Spleen (tissue), 11 donors: ENCODE results near the gene FBXL13. TPM values are rescaled to one million over a fixed set of nuclear protein-coding genes. Genes with fewer than 3 reads are reported as not detected.
A peak's percentile ranks its signal among the peaks of the same experiment; 100 is the strongest.

Experiments
- DNase-seq: peaks from one replicate; pipeline ENCODE4 v3.0.0-alpha.2; 2020
- H3K27ac ChIP-seq, 8 donors: fragments of 200-600 bp; sonication (generic) in 7 of 8; 1 replicate in 4 of 8; 2 replicates in 4 of 8; pipeline versions ENCODE4 v1.5.0 to v1.8.0; 2016 to 2021; ENCODE audit warnings: inconsistent platforms in 4 of 8, mild to moderate bottlenecking in 4 of 8, moderate library complexity in 1 of 8
- H3K27me3 ChIP-seq, 7 donors: fragments of 200-600 bp; sonication (generic) in 6 of 7; replicated peaks in 1 of 7; 1 replicate in 4 of 7; 2 replicates in 3 of 7; pipeline versions ENCODE4 v1.5.0 to v1.8.0; 2016 to 2021; ENCODE audit warnings: inconsistent platforms in 3 of 7, mild to moderate bottlenecking in 1 of 7
- H3K36me3 ChIP-seq, 6 donors: fragments of 200-600 bp; sonication (generic) in 5 of 6; 1 replicate in 4 of 6; 2 replicates in 2 of 6; pipeline versions ENCODE4 v1.5.0 to v1.8.0; 2016 to 2021; ENCODE audit warnings: inconsistent platforms in 2 of 6
- H3K4me1 ChIP-seq, 6 donors: fragments of 200-600 bp; sonication (generic) in 5 of 6; 1 replicate in 3 of 6; 2 replicates in 3 of 6; pipeline versions ENCODE4 v1.5.0 to v1.8.0; 2016 to 2021; ENCODE audit warnings: inconsistent platforms in 3 of 6
- H3K4me3 ChIP-seq, 8 donors: fragments of 200-600 bp; sonication (generic) in 7 of 8; 1 replicate in 4 of 8; 2 replicates in 4 of 8; pipeline versions ENCODE4 v1.5.0 to v1.8.0; 2016 to 2021; ENCODE audit warnings: inconsistent platforms in 4 of 8, mild to moderate bottlenecking in 4 of 8, moderate library complexity in 2 of 8
- H3K9me3 ChIP-seq, 8 donors: fragments of 200-600 bp; sonication (generic) in 7 of 8; 1 replicate in 4 of 8; 2 replicates in 4 of 8; pipeline versions ENCODE4 v1.5.0 to v1.8.0; 2016 to 2021; ENCODE audit warnings: inconsistent platforms in 4 of 8
- CTCF ChIP-seq, 11 experiments: fragments of 200-600 bp in 7 of 11; fragments of 450-650 bp in 4 of 11; sonication (generic) in 4 of 11; IDR thresholded peaks in 8 of 11; conservative IDR thresholded peaks in 3 of 11; 1 replicate in 7 of 11; 2 replicates in 4 of 11; pipeline versions ENCODE4 v1.4.0 to v1.8.0; 2016 to 2021; ENCODE audit warnings: antibody characterized with exemption in 11 of 11, inconsistent platforms in 4 of 11, mild to moderate bottlenecking in 1 of 11
- POLR2A ChIP-seq, 3 donors: fragments of 450-650 bp; IDR thresholded peaks; one replicate each; pipeline ENCODE4 v1.5.1; 2017; ENCODE audit warnings: antibody characterized with exemption in 3 of 3, mild to moderate bottlenecking in 1 of 3
- POLR2AphosphoS5 ChIP-seq, 3 donors: sonication (generic); formaldehyde crosslinking; IDR thresholded peaks; one replicate each; pipeline ENCODE4 v1.5.1; 2017; ENCODE audit warnings: antibody characterized with exemption in 3 of 3
- WGBS, 5 donors: extraction: QIAGEN DNeasy Blood & Tissue Kit in 3 of 5; methylation state at CpG; one replicate each; pipeline versions ENCODE4 v1.1.5 to v1.1.7; 2013 to 2018; 5-methylcytosine and 5-hydroxymethylcytosine counted together
- intact Hi-C: fragments of 100-400 bp; cut with DNase I; formaldehyde crosslinking; loops from one replicate; pipeline ENCODE4 v1.15.0; 2023; ENCODE audit warnings: low total_unique reads
- polyA plus RNA-seq, 3 donors: library from polyadenylated mRNA; stranded (reverse); fragments of 200-250 nt; gene quantifications; one replicate each; pipeline ENCODE4 v1.2.1, GENCODE V29; 2013
- total RNA-seq, 7 donors: library from RNA; depleted of rRNA in 3 of 7; stranded (reverse); fragments of >200 nt in 3 of 7; fragmentation: NEBNext Ultra II Directional in 4 of 7; extraction: Animal tissue kit (Norgen Biotek cat#: 25700) in 4 of 7; gene quantifications; one replicate each; pipeline versions ENCODE4 v1.1.0 to v1.2.1, GENCODE V29; 2016 to 2021
- donor health status: healthy with polysubstance abuse.
- donor health status: DM: no; HTN: no; CAD: no; lungs with moderate emphysema.
- donor health status: DM: no; HTN: no; CAD: no.
- donor health status: Bipolar disorder and iron deficiency.
- donor health status: healthy.
- donor health status: DM: no; HTN: no; CAD: no.
- donor health status: DM: yes; HTN: yes; CAD: no.

FBXL13 gene
- total and polyA plus RNA-seq, 10 donors: 0.09 to 6.6 (median 2.3) TPM

GRCh38 chr7:103071000-103071399, 3.6 kb downstream of the FBXL13 start:
- Histone ChIP-seq H3K27ac (no peak overlapping the region), H3K4me1 (peaks cover 3 to 20% (median 14%) of the 10 kb centered on the region in 6 donors), H3K4me3 (no peak overlapping the region), H3K27me3 (no peaks in the 10 kb centered on the region), H3K9me3 (no peaks in the 10 kb centered on the region), H3K36me3 (no peaks in the 10 kb centered on the region)
- 83 to 95% (median 92%) methylated on average over 2 of the region's 2 CpGs for WGBS, 5 donors
- DNase-seq: no peak
- no peak for TF ChIP-seq POLR2A (IDR thresholded peaks at IDR 0.05)
- no peak for TF ChIP-seq CTCF (IDR thresholded peaks at IDR 0.05 in 8 of 11, conservative IDR thresholded peaks at IDR 0.05 in 3 of 11)
- TF ChIP-seq POLR2AphosphoS5 (IDR thresholded peaks at IDR 0.05): no peak
- intact Hi-C loops: no loop called here

- intact Hi-C loops: no loop called here
- no peak overlapping the region for H3K4me3 ChIP-seq
- no peak overlapping the region for H3K27ac ChIP-seq
- TF ChIP-seq CTCF (IDR thresholded peaks at IDR 0.05 in 8 of 11, conservative IDR thresholded peaks at IDR 0.05 in 3 of 11) (no peak), POLR2AphosphoS5 (IDR thresholded peaks at IDR 0.05) (no peak)
- no peaks in the 10 kb centered on the region for H3K36me3 ChIP-seq
- DNase-seq: no peak
- no peaks in the 10 kb centered on the region for H3K9me3 ChIP-seq
- H3K27me3 ChIP-seq: no peaks in the 10 kb centered on the region
- peaks cover 0 to 5% (median 1%) of the 10 kb centered on the region in 6 donors for H3K4me1 ChIP-seq
- 90 to 96% (median 94%) methylated on average over 17 to 23 of the region's 23 CpGs for WGBS, 5 donors
Observed at GRCh38 chr7:103068414-103069403, 5.9 kb downstream of the FBXL13 start.

GRCh38 chr7:103065667-103066066, 8.9 kb downstream of the FBXL13 start:
- peak; percentile 82 for DNase-seq
- intact Hi-C loops: no loop called here

More at GRCh38 chr7:103065667-103066066, 8.9 kb downstream of the FBXL13 start:
- Histone ChIP-seq H3K36me3 (no peaks in the 10 kb centered on the region), H3K27ac (no peak overlapping the region), H3K27me3 (no peaks in the 10 kb centered on the region), H3K9me3 (no peaks in the 10 kb centered on the region), H3K4me1 (no peaks in the 10 kb centered on the region), H3K4me3 (no peak overlapping the region)
- WGBS, 5 donors: 0 to 29% (median 21%) methylated on average over 1 of the region's 1 CpG
- TF ChIP-seq CTCF (IDR thresholded peaks at IDR 0.05 in 8 of 11, conservative IDR thresholded peaks at IDR 0.05 in 3 of 11): peak in 6 of 11 experiments; percentile 23 to 59 (median 48)
- TF ChIP-seq POLR2AphosphoS5 (IDR thresholded peaks at IDR 0.05): no peak
